RWPE2 (cell line): ENCODE data around the gene CACNA1D.
"Not testable (repeated sequence)": the region's sequence is repeated elsewhere in the genome, so short reads cannot be mapped to it uniquely, and the experiment has no call there.

ENCODE experiments used
- ATAC-seq: fragments of 200-7000 bp; cut with Tn5 transposase; 3 replicates; pipeline ENCODE4 v1.9.1; 2021; ENCODE audit warnings: low read depth
- DNase-seq: peaks from one replicate; pipeline ENCODE4 v3.0.0-alpha.2; 2020; ENCODE audit warnings: low spot score
- H3K27ac ChIP-seq: fragments of 450-650 bp; 2 replicates; pipeline ENCODE4 v1.5.1; 2017; ENCODE audit warnings: mild to moderate bottlenecking; ENCODE audit not compliant: poor library complexity, severe bottlenecking
- H3K27me3 ChIP-seq: fragments of 250-450 bp; sonication (Bioruptor Pico); 2 replicates; pipeline ENCODE4 v1.5.1; 2021; ENCODE audit warnings: mild to moderate bottlenecking, moderate library complexity; ENCODE audit not compliant: insufficient read depth, poor library complexity, severe bottlenecking
- H3K36me3 ChIP-seq: fragments of 250-450 bp; sonication (Bioruptor Pico); 2 replicates; pipeline ENCODE4 v1.5.1; 2020; ENCODE audit warnings: low read depth, mild to moderate bottlenecking, moderate library complexity
- H3K4me1 ChIP-seq: fragments of 250-450 bp; sonication (Bioruptor Pico); 2 replicates; pipeline ENCODE4 v1.5.1; 2021; ENCODE audit warnings: mild to moderate bottlenecking, moderate library complexity; ENCODE audit not compliant: insufficient read depth, poor library complexity, severe bottlenecking
- H3K4me3 ChIP-seq: fragments of 250-450 bp; sonication (Bioruptor Pico); 2 replicates; pipeline ENCODE4 v1.5.1; 2021; ENCODE audit warnings: mild to moderate bottlenecking, moderate library complexity; ENCODE audit not compliant: severe bottlenecking
- H3K9me3 ChIP-seq: fragments of 250-450 bp; sonication (Bioruptor Pico); 2 replicates; pipeline ENCODE4 v1.5.1; 2021; ENCODE audit warnings: mild to moderate bottlenecking, moderate library complexity; ENCODE audit not compliant: severe bottlenecking
- TF ChIP-seq, protein P1 (sequence below): fragments of 450-650 bp; IDR thresholded peaks from one replicate; pipeline ENCODE4 v1.5.1; 2017; ENCODE audit warnings: mild to moderate bottlenecking, moderate library complexity; ENCODE audit not compliant: poor library complexity, severe bottlenecking

The CACNA1D gene

DNA sequence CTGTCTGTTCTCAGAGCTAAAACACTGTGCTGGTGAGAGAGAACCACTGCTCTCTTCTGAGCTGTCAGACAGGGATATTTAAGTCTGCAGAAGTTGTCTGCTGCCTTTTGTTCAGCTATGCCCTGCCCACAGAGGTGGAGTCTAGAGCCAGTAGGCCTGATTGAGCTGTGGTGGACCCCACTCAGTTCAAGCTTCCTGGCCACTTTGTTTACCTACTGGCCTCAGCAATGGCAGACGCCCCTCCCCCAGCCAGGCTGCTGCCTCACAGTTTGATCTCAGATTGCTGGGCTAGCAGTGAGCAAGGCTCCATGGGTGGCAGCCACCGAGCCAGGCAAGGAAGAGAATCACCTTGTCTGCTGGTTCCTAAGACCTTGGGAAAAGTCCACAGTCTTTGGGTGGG, 21.0 kb upstream of the CACNA1D start:
- Histone ChIP-seq H3K4me1 (no peaks in the 10 kb centered on the region), H3K27me3 (no peaks in the 10 kb centered on the region), H3K9me3 (no peaks in the 10 kb centered on the region), H3K27ac (no peak overlapping the region), H3K36me3 (no peaks in the 10 kb centered on the region), H3K4me3 (no peak overlapping the region)
- ATAC-seq, result no peak
- no peak for DNase-seq
- TF ChIP-seq, protein P1, sequence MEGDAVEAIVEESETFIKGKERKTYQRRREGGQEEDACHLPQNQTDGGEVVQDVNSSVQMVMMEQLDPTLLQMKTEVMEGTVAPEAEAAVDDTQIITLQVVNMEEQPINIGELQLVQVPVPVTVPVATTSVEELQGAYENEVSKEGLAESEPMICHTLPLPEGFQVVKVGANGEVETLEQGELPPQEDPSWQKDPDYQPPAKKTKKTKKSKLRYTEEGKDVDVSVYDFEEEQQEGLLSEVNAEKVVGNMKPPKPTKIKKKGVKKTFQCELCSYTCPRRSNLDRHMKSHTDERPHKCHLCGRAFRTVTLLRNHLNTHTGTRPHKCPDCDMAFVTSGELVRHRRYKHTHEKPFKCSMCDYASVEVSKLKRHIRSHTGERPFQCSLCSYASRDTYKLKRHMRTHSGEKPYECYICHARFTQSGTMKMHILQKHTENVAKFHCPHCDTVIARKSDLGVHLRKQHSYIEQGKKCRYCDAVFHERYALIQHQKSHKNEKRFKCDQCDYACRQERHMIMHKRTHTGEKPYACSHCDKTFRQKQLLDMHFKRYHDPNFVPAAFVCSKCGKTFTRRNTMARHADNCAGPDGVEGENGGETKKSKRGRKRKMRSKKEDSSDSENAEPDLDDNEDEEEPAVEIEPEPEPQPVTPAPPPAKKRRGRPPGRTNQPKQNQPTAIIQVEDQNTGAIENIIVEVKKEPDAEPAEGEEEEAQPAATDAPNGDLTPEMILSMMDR, result no peak

DNA sequence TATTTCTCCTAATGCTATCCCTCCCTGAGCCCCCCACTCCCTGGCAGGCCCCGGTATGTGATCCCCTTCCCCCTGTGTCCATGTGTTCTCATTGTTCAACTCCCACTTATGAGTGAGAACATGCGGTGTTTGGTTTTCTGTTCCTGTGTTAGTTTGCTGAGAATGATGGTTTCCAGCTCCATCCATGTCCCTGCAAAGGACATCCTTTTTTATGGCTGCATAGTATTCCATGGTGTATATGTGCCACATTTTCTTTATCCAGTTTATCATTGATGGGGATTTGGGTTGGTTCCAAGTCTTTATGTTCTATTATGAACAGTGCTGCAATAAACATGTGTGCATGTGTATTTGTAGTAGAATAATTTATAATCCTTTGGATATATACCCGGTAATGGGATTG, 18.0 kb upstream of the CACNA1D start:
- DNase-seq, H3K36me3 ChIP-seq, H3K4me1 ChIP-seq, H3K27me3 ChIP-seq, ATAC-seq, H3K9me3 ChIP-seq, H3K4me3 ChIP-seq, H3K27ac ChIP-seq: not testable (repeated sequence)

DNA sequence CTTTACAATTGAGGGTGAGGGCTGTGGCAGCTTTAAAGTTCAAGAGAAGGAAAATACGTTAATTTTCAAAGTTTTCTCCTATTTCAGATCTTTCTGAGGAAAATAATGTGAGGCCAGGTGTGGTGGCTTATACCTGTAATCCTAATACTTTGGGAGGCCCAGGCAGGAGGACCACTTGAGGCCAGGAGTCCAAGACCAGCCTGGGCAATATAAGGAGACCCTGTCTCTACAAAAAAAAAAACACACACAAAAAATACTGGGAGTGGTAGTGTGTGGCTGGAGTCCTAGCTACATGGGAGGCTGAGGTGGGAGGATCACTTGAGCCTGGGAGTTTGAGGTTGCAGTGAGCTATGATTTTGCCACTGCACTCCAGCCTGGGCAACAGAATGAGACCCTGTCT, 16.7 kb upstream of the CACNA1D start:
- H3K27ac ChIP-seq, H3K36me3 ChIP-seq, H3K4me3 ChIP-seq, H3K9me3 ChIP-seq, DNase-seq, ATAC-seq, H3K27me3 ChIP-seq, H3K4me1 ChIP-seq: not testable (repeated sequence)

DNA sequence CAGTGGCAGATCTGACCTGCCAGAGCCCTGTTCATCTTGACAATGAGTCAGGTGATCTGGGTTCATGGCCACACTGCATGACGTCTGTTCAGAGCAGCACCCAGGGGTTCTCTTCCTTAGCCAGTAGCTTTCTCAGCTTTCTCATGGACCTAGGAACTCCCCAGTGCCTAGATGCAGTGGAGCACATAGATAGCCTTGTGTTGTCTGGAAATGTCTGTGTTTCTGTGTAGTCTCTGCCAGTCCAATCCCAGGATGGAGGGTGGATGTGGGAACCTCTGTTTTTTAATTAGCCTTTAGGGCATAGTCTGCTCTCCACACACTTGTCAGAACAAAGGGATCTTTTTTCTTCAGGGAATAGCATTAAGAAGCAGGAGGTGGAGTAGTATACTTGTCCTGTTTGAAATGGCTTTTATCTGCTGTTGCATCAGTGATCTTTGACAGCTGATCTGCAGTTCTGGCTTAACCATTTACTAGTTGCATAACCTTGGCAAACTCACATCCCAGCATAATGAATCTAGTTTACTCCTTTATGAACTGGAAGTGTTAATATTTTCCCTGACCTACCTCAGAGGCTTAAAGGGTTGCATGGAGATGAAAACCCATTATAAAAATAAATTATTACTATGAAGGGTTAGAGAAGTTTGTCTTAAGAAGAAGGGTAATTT, 16.1 kb upstream of the CACNA1D start:
- Histone ChIP-seq H3K9me3 (no peaks in the 10 kb centered on the region), H3K4me1 (no peaks in the 10 kb centered on the region), H3K27ac (no peak overlapping the region), H3K36me3 (no peaks in the 10 kb centered on the region), H3K4me3 (no peak overlapping the region), H3K27me3 (no peaks in the 10 kb centered on the region)
- TF ChIP-seq, protein P1, result no peak
- ATAC-seq (no peak), DNase-seq (no peak)

DNA sequence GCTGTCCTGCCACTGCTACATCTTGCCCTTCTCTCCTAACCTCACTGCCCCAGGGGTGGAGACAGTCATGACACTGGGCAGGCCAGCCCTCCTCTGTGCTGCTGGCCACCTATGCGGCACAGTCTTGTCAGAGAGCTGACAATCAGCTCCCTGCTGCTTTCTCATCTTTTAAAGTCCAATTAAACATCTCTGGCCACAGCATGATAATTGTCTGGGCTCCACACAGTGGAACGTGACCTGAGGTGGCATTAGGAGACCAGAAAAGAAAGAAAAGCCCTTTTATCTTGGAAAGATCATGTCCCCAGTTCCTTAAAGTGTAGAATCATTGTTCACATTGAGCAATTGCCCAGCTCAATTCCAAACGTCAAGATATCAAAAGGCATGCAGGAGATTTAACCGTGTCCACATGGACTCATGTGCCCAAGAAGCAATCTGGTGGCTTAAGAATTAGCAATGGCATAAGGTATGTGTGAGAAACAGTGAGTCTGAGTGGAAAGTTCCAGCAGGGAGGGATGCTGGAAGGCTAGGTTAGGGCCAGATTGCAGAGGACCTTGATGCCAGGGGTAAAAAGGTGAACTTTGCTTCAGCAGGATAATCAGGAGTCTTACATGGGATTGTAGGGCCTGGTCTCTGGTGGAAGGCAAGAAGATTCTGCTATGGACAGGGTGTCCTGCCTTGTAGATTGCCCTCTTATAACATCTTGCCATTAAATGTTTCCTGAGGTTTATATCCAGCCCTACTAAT, 15.3 kb upstream of the CACNA1D start:
- H3K27ac ChIP-seq, result no peak overlapping the region
- no peak for ATAC-seq
- H3K4me3 ChIP-seq, result no peak overlapping the region
- H3K9me3 ChIP-seq, result no peaks in the 10 kb centered on the region
- H3K27me3 ChIP-seq, result no peaks in the 10 kb centered on the region
- no peaks in the 10 kb centered on the region for H3K4me1 ChIP-seq
- TF ChIP-seq, protein P1, result no peak
- no peak for DNase-seq
- no peaks in the 10 kb centered on the region for H3K36me3 ChIP-seq

DNA sequence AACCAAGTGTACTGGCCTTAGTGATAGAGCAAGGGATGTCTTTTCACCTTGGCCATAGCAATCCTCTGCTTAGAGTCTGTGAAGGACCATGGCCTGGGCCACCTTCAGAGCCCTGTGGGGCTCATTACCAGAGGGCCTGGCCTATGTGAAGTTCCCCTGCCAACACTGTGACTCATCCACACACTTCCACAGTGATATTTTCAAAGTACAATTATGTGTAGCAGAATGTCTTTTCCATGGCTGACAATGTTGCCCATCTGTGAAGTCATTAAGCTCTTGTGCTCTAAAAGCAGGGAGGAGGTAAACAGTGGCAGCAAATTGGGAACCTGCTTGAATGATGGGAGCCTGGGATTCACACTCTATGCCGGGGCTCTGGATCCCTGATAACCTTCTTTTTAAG, 12.2 kb upstream of the CACNA1D start:
- H3K4me3 ChIP-seq, result no peak overlapping the region
- DNase-seq (no peak), ATAC-seq (no peak)
- no peaks in the 10 kb centered on the region for H3K36me3 ChIP-seq
- H3K4me1 ChIP-seq, result no peaks in the 10 kb centered on the region
- H3K27ac ChIP-seq, result no peak overlapping the region
- TF ChIP-seq, protein P1, result no peak
- no peaks in the 10 kb centered on the region for H3K27me3 ChIP-seq
- H3K9me3 ChIP-seq, result no peaks in the 10 kb centered on the region
